ENCODE measurements around the gene SLC28A1.

DNA sequence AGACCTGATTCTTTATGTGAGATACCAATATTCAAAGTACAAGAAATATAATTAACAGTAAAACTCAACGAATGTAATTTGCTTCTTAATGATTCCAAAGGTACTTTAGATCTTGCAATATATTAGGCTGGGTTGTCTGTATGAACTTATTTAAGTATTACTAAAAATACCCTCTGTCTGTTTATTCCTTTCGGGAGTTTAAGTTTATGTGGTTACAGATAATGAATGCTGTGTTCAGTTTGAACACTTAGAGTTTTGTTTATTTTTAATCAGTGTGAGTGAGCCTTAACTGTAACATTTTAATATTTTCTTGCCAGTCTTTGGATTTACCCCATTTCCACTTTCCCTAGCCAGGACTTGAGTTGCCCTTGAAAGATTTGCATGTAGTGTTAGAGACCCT is 100.7 kb downstream of the SLC28A1 start:
- TF ChIP-seq, protein P1, sequence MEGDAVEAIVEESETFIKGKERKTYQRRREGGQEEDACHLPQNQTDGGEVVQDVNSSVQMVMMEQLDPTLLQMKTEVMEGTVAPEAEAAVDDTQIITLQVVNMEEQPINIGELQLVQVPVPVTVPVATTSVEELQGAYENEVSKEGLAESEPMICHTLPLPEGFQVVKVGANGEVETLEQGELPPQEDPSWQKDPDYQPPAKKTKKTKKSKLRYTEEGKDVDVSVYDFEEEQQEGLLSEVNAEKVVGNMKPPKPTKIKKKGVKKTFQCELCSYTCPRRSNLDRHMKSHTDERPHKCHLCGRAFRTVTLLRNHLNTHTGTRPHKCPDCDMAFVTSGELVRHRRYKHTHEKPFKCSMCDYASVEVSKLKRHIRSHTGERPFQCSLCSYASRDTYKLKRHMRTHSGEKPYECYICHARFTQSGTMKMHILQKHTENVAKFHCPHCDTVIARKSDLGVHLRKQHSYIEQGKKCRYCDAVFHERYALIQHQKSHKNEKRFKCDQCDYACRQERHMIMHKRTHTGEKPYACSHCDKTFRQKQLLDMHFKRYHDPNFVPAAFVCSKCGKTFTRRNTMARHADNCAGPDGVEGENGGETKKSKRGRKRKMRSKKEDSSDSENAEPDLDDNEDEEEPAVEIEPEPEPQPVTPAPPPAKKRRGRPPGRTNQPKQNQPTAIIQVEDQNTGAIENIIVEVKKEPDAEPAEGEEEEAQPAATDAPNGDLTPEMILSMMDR (IDR thresholded peaks at IDR 0.05) = no peak
- no peak for TF ChIP-seq POLR2AphosphoS5 (IDR thresholded peaks at IDR 0.05; ENCODE audit: low read depth, low read length)
- no peak for TF ChIP-seq SIN3A (IDR thresholded peaks at IDR 0.05; ENCODE audit: borderline replicate concordance, insufficient read depth, low read depth, low read length)

All from Panc1 (cell line).